Ovary (tissue), 3 donors: Measurements from ENCODE around the gene GNB5.

Experiments used
- POLR2A ChIP-seq: fragments of 450-650 bp; IDR thresholded peaks from one replicate; pipeline ENCODE4 v1.6.1; 2017; ENCODE audit warnings: antibody characterized with exemption, mild to moderate bottlenecking, moderate library complexity
- TF ChIP-seq, protein P1 (sequence below), 3 donors: fragments of 450-650 bp in 2 of 3; fragments of 200-600 bp in 1 of 3; IDR thresholded peaks; one replicate each; pipeline versions ENCODE4 v1.5.1 to v1.8.0; 2016 to 2022; ENCODE audit warnings: antibody characterized with exemption in 3 of 3, mild to moderate bottlenecking in 1 of 3
- donor health status: DM: no; HTN: no; CAD: no.

- TF ChIP-seq, protein P1, sequence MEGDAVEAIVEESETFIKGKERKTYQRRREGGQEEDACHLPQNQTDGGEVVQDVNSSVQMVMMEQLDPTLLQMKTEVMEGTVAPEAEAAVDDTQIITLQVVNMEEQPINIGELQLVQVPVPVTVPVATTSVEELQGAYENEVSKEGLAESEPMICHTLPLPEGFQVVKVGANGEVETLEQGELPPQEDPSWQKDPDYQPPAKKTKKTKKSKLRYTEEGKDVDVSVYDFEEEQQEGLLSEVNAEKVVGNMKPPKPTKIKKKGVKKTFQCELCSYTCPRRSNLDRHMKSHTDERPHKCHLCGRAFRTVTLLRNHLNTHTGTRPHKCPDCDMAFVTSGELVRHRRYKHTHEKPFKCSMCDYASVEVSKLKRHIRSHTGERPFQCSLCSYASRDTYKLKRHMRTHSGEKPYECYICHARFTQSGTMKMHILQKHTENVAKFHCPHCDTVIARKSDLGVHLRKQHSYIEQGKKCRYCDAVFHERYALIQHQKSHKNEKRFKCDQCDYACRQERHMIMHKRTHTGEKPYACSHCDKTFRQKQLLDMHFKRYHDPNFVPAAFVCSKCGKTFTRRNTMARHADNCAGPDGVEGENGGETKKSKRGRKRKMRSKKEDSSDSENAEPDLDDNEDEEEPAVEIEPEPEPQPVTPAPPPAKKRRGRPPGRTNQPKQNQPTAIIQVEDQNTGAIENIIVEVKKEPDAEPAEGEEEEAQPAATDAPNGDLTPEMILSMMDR (IDR thresholded peaks at IDR 0.05), result peak in 1 of 3 donors; percentile 24
- no peak for TF ChIP-seq POLR2A
Observed at GRCh38 chr15:52112203-52112750, 78.9 kb downstream of the GNB5 start.
